Measurements from ENCODE around the gene SLC66A2. TPM values are rescaled to one million over a fixed set of nuclear protein-coding genes. Genes with fewer than 3 reads are reported as not detected.

The SLC66A2 gene
- total RNA-seq, 6 experiments from 2014 or later: 61.6 to 140 (median 95.8) TPM

GRCh38 chr18:79971211-79971952 lies 19.9 kb upstream of the SLC66A2 start:
- peaks cover 0 to 41% (median 13%) of the 10 kb centered on the region in 4 donors for H3K36me3 ChIP-seq
- intact Hi-C loops (cut with DNase I): no loop called here
- ATAC-seq: no peak
- H3K9me3 ChIP-seq: no peaks in the 10 kb centered on the region
- no peak overlapping the region for H3K27ac ChIP-seq
- no peak for DNase-seq
- TF ChIP-seq POLR2A (IDR thresholded peaks at IDR 0.05) (no peak), CTCF (IDR thresholded peaks at IDR 0.05) (no peak)
- WGBS (ENCODE audit: insufficient coverage, low coverage, low lambda C conversion rate, missing lambda C conversion rate): 81% methylated on average over 12 of the region's 17 CpGs
- H3K4me3 ChIP-seq: no peak overlapping the region
- no peaks in the 10 kb centered on the region for H3K27me3 ChIP-seq
- peaks cover 0 to 6% (median 2%) of the 10 kb centered on the region in 4 donors for H3K4me1 ChIP-seq

- DNase-seq: peak in 1 of 3 donors; percentile 27
- H3K4me3 ChIP-seq: no peak overlapping the region
- TF ChIP-seq POLR2A (IDR thresholded peaks at IDR 0.05) (no peak), CTCF (IDR thresholded peaks at IDR 0.05) (no peak)
- H3K27me3 ChIP-seq: no peaks in the 10 kb centered on the region
- no peak overlapping the region for H3K27ac ChIP-seq
- peaks cover 0 to 41% (median 13%) of the 10 kb centered on the region in 4 donors for H3K36me3 ChIP-seq
- peaks cover 0 to 8% (median 2%) of the 10 kb centered on the region in 4 donors for H3K4me1 ChIP-seq
- intact Hi-C loops (cut with DNase I): no loop called here
- H3K9me3 ChIP-seq: no peaks in the 10 kb centered on the region
- 83% methylated on average over 10 of the region's 12 CpGs for WGBS (ENCODE audit: insufficient coverage, low coverage, low lambda C conversion rate, missing lambda C conversion rate)
- no peak for ATAC-seq
Observed at GRCh38 chr18:79970419-79971133, 19.1 kb upstream of the SLC66A2 start.

- H3K4me1 ChIP-seq: peaks cover 0 to 10% (median 3%) of the 10 kb centered on the region in 4 donors
- peak overlapping the region; percentile 70 to 76 (median 75) for H3K27ac ChIP-seq
- intact Hi-C loops (cut with DNase I): no loop called here
- H3K4me3 ChIP-seq: peak overlapping the region; percentile 58 to 74 (median 61)
- TF ChIP-seq POLR2A (IDR thresholded peaks at IDR 0.05) (no peak), CTCF (IDR thresholded peaks at IDR 0.05) (no peak)
- under 1% methylated on average over 16 of the region's 24 CpGs for WGBS (ENCODE audit: insufficient coverage, low coverage, low lambda C conversion rate, missing lambda C conversion rate)
- peak; percentile 56 to 64 (median 63) for DNase-seq
- H3K36me3 ChIP-seq: peaks cover 0 to 19% (median 3%) of the 10 kb centered on the region in 4 donors
- H3K27me3 ChIP-seq: no peaks in the 10 kb centered on the region
- no peaks in the 10 kb centered on the region for H3K9me3 ChIP-seq
- ATAC-seq: peak; percentile 57 to 69 (median 66)
Observed at GRCh38 chr18:79965119-79965902, 13.9 kb upstream of the SLC66A2 start.

- H3K9me3 ChIP-seq: no peaks in the 10 kb centered on the region
- peak within 1 kb of the TSS; percentile 70 to 76 (median 75) for H3K27ac ChIP-seq
- peaks cover 0 to 10% (median 3%) of the 10 kb centered on the region in 4 donors for H3K4me1 ChIP-seq
- ATAC-seq: peak; percentile 90 to 98 (median 96)
- 0% methylated on average over 2 of the region's 73 CpGs for whole genome bisulfite sequencing (ENCODE audit: insufficient coverage, low coverage, low lambda C conversion rate, missing lambda C conversion rate)
- H3K4me3 ChIP-seq: peak within 1 kb of the TSS; percentile 58 to 74 (median 61)
- DNase-seq: peak; percentile 86 to 87 (median 86)
- H3K36me3 ChIP-seq: peaks cover 0 to 14% (median 0%) of the 10 kb centered on the region in 4 donors
- TF ChIP-seq POLR2A (IDR thresholded peaks at IDR 0.05) (peak; percentile 56), CTCF (IDR thresholded peaks at IDR 0.05) (peak; percentile 29 to 56 (median 42))
- intact Hi-C loops (cut with DNase I): no loop called here
- no peaks in the 10 kb centered on the region for H3K27me3 ChIP-seq
Observed at GRCh38 chr18:79964330-79965118, 13.1 kb upstream of the SLC66A2 start, which contains the start of gene HSBP1L1. Gene HSBP1L1, plus strand, starts transcription at chr18:79964643. Its CDS starts 93 bp downstream, at chr18:79964736.
